ENCODE results near the gene HCK. TPM values are rescaled to one million over a fixed set of nuclear protein-coding genes. Genes with fewer than 3 reads are reported as not detected.

The HCK gene
- polyA plus RNA-seq (2011; rRNA removed), result 0.05 TPM in 1 of 2 replicates, not detected in the other
- polyA minus RNA-seq (2011; rRNA and poly(A)+ RNA removed), result not detected in 2 replicates

GRCh38 chr20:32052090-32052777, at the start of gene HCK:
HCK (plus strand) TSS chr20:32052242.
- ChIA-PET POLR2A (no interaction called here), CTCF (no interaction called here)
- no peak for DNase-seq (ENCODE audit: low read depth)
- Histone ChIP-seq H3K4me3 (ENCODE audit: low read depth, low read length) (no peak within 1 kb of the TSS), H3K27me3 (ENCODE audit: control insufficient read depth, insufficient read depth, low read length) (peaks cover 36% of the 10 kb centered on the region), H3K36me3 (ENCODE audit: control insufficient read depth, insufficient read depth, low read length) (no peaks in the 10 kb centered on the region)
- TF ChIP-seq CTCF (IDR thresholded peaks at IDR 0.05; ENCODE audit: insufficient read depth, low read depth, low read length), result no peak

GRCh38 chr20:32003325-32003724, 48.7 kb upstream of the HCK start:
- CTCF ChIA-PET, result no interaction called here
- POLR2A ChIA-PET, result no interaction called here
- DNase-seq (ENCODE audit: low read depth), result no peak
- Histone ChIP-seq H3K27me3 (ENCODE audit: control insufficient read depth, insufficient read depth, low read length) (peaks cover 8% of the 10 kb centered on the region), H3K4me3 (ENCODE audit: low read depth, low read length) (no peak overlapping the region), H3K36me3 (ENCODE audit: control insufficient read depth, insufficient read depth, low read length) (no peaks in the 10 kb centered on the region)
- TF ChIP-seq CTCF (IDR thresholded peaks at IDR 0.05; ENCODE audit: insufficient read depth, low read depth, low read length), result no peak

DNA sequence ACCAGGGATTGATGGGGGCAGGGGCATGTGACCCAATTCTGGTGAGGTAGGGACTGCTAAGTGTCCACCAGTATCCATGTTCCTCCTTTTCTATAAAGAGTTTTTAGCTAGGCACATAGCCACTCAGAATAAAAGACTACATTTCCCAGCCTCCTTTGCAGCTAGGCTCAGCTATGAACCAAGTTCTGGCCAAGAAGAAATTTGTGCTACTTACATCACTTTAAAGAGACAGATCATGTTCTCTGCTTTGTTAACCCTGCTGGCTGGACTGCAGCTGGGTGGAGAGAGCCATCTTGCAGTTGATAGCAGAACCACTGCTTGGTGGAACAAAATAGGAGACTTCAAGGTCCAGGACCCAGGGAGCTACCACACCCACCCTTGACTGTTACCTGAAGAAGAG, 47.1 kb upstream of the HCK start:
- ChIA-PET POLR2A (no interaction called here), CTCF (no interaction called here)
- no peaks in the 10 kb centered on the region for H3K36me3 ChIP-seq (ENCODE audit: control insufficient read depth, insufficient read depth, low read length)
- peaks cover 6% of the 10 kb centered on the region for H3K27me3 ChIP-seq (ENCODE audit: control insufficient read depth, insufficient read depth, low read length)
- DNase-seq (ENCODE audit: low read depth), result no peak
- H3K4me3 ChIP-seq (ENCODE audit: low read depth, low read length), result no peak overlapping the region
- no peak for TF ChIP-seq CTCF (IDR thresholded peaks at IDR 0.05; ENCODE audit: insufficient read depth, low read depth, low read length)

- CTCF ChIA-PET, result no interaction called here
- peaks cover 9% of the 10 kb centered on the region for H3K27me3 ChIP-seq (ENCODE audit: control insufficient read depth, insufficient read depth, low read length)
- H3K4me3 ChIP-seq (ENCODE audit: low read depth, low read length), result no peak overlapping the region
- no peak for TF ChIP-seq CTCF (IDR thresholded peaks at IDR 0.05; ENCODE audit: insufficient read depth, low read depth, low read length)
- no peaks in the 10 kb centered on the region for H3K36me3 ChIP-seq (ENCODE audit: control insufficient read depth, insufficient read depth, low read length)
- POLR2A ChIA-PET, result no interaction called here
- DNase-seq (ENCODE audit: low read depth), result no peak
These were observed 46.0 kb upstream of the HCK start for GRCh38 chr20:32006053-32006452.

DNA sequence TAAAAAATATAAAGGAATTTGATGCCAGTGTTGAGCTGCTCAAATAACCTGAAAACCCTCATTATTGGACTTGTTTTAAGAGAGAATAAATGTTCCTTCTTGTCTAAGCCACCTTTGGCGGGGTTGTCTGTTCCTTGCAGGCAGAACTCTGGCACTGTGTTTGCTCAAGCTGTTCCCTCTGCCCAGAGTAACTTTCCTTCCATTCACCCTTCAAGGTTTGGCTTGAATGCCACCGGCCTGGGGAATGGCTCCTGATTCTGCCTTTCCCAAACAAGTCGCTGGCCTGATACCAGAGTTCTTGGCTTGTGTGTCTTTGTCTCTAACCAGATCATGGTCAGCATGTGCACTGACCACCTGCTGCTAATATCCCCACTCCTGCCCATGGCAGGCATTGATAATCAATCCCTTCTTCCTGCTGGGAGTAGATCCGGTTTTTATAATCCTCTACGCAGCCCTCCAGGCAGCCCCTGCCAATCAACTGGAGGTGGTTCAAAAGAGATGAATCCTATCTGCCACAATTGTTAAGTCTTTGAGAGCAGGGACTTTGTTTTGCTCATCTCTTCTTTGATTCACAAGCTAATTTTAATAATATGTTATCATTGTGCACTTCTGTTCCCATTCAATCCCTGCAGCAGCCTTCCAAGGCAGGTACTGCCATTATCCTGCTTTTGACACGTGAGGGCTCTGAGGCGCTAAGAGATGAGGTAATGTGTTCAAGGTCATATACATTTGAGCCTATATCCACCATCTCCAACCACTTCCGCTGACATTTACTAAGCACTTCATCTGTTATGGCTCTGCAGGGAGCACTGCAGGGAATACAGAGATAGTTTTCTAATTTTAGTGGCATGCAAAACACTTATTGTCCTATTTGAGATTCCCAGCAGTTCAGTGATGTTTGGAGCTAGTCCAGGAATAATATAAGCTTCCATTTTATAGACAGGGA, 44.9 kb upstream of the HCK start:
- TF ChIP-seq CTCF (IDR thresholded peaks at IDR 0.05; ENCODE audit: insufficient read depth, low read depth, low read length), result no peak
- DNase-seq (ENCODE audit: low read depth), result no peak
- POLR2A ChIA-PET, result no interaction called here
- CTCF ChIA-PET, result interaction anchor here (0.5 to 2.5 kb wide), 7 partner anchors 10 to 111 kb away, joined by 3 to 11 read pairs (median 3); no protein-coding TSS in a partner anchor
- Histone ChIP-seq H3K36me3 (ENCODE audit: control insufficient read depth, insufficient read depth, low read length) (no peaks in the 10 kb centered on the region), H3K4me3 (ENCODE audit: low read depth, low read length) (no peak overlapping the region), H3K27me3 (ENCODE audit: control insufficient read depth, insufficient read depth, low read length) (peaks cover 10% of the 10 kb centered on the region)
